GM12891 (cell line): ENCODE results near the gene SLC22A23.

Experiments used
- PAX5 ChIP-seq: IDR thresholded peaks from 2 replicates; pipeline ENCODE4 v1.6.1; 2011; ENCODE audit warnings: low read length, moderate library complexity, mild to moderate bottlenecking; ENCODE audit not compliant: insufficient read depth, severe bottlenecking
- POLR2A ChIP-seq: IDR thresholded peaks from 2 replicates; pipeline ENCODE4 v1.6.1; 2011; ENCODE audit warnings: low read depth, low read length, control low read depth
- POLR2AphosphoS5 ChIP-seq: IDR thresholded peaks from 2 replicates; pipeline ENCODE4 v1.6.1; 2011; ENCODE audit warnings: low read depth, low read length, control low read depth
- POU2F2 ChIP-seq: IDR thresholded peaks from 2 replicates; pipeline ENCODE4 v1.6.1; 2011; ENCODE audit warnings: low read depth, mild to moderate bottlenecking, control low read depth, low read length, moderate library complexity
- SPI1 ChIP-seq: IDR thresholded peaks from 2 replicates; pipeline ENCODE4 v1.6.1; 2011; ENCODE audit warnings: low read depth, low read length, control low read depth
- TAF1 ChIP-seq: IDR thresholded peaks from 2 replicates; pipeline ENCODE4 v1.6.1; 2011; ENCODE audit warnings: low read depth, low read length, control low read depth

GRCh38 chr6:3335169-3335568 is 121.7 kb downstream of the SLC22A23 start:
- TF ChIP-seq TAF1 (no peak), POLR2A (no peak), PAX5 (no peak), POLR2AphosphoS5 (no peak), POU2F2 (no peak), SPI1 (no peak)
